Posterior cingulate gyrus (tissue), 11 donors: ENCODE results near the gene RXYLT1.

Source experiments
- DNase-seq, 10 donors: peaks; one replicate each; pipeline versions ENCODE4 v3.0.0 to v3.0.0-alpha.2; 2020 to 2021; ENCODE audit warnings: mixed read lengths in 3 of 10
- intact Hi-C: fragments of 100-400 bp; cut with DNase I; formaldehyde crosslinking; loops from one replicate; pipeline ENCODE4 v1.15.1; 2023

The RXYLT1 gene

DNA sequence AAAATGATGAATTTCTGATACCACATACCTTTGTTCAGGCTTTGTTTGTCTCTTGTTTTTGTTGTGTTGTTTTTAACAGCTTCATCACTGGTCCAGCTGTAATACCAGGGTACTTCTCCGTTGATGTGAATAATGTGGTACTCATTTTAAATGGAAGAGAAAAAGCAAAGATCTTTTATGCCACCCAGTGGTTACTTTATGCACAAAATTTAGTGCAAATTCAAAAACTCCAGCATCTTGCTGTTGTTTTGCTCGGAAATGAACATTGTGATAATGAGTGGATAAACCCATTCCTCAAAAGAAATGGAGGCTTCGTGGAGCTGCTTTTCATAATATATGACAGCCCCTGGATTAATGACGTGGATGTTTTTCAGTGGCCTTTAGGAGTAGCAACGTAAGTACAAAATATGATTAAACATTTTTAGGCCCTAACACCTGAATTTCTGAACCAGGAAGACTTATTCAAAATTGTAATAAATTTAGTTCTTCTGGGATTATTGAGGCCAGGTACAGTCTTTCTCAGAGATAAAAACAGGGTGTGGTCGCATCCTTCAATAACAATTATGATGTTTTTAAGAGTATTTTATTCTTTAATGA, 22.4 kb downstream of the RXYLT1 start:
- DNase-seq, result no peak
- intact Hi-C loops, result loop anchor here (2.0 kb wide), 2 partner anchors 131 to 699 kb away; no protein-coding TSS in a partner anchor

GRCh38 chr12:63804746-63805145, 25.0 kb downstream of the RXYLT1 start:
- intact Hi-C loops, result no loop called here
- DNase-seq, result no peak

- no peak for DNase-seq
- intact Hi-C loops, result no loop called here
These were observed 26.3 kb downstream of the RXYLT1 start for GRCh38 chr12:63805704-63806672.

DNA sequence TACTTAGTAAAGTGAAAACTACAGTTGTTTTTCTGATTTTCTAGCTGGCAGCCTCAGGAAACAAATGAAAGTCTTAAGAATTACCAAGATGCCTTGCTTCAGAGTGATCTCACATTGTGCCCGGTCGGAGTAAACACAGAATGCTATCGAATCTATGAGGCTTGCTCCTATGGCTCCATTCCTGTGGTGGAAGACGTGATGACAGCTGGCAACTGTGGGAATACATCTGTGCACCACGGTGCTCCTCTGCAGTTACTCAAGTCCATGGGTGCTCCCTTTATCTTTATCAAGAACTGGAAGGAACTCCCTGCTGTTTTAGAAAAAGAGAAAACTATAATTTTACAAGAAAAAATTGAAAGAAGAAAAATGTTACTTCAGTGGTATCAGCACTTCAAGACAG, 28.9 kb downstream of the RXYLT1 start:
- no peak for DNase-seq
- intact Hi-C loops, result no loop called here

DNA sequence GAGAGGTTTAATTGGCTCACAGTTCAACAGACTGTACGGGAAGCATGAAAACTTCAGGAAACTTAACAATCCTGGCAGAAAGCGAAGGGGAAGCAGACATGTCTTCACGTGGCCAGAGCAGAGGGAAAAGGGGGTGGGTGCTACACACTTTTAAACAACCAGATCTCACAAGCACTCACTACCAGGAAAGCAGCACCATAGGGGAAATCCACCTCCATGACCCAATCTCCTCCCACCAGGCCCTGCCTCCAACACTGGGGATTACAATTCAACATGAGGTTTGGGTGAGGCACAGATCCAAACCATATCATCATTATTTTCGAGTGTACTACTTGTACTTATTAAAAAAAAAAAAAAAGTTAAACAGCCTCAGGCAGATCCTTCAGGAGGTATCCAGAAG, 29.9 kb downstream of the RXYLT1 start:
- DNase-seq, result no peak
- intact Hi-C loops, result no loop called here

GRCh38 chr12:63811334-63811733, 31.6 kb downstream of the RXYLT1 start:
- intact Hi-C loops, result no loop called here
- no peak for DNase-seq

GRCh38 chr12:63811755-63812154, 32.0 kb downstream of the RXYLT1 start:
- intact Hi-C loops, result no loop called here

GRCh38 chr12:63814146-63814772, 34.5 kb downstream of the RXYLT1 start:
- intact Hi-C loops, result no loop called here
- no peak for DNase-seq

More at GRCh38 chr12:63811755-63812154, 32.0 kb downstream of the RXYLT1 start:
- no peak for DNase-seq

GRCh38 chr12:63815482-63815852, 35.8 kb downstream of the RXYLT1 start:
- intact Hi-C loops, result no loop called here
- no peak for DNase-seq

- DNase-seq, result no peak
- intact Hi-C loops, result no loop called here
These were observed 36.3 kb downstream of the RXYLT1 start for GRCh38 chr12:63816031-63816430.

- no peak for DNase-seq
- intact Hi-C loops, result no loop called here
These were observed 40.7 kb downstream of the RXYLT1 start for GRCh38 chr12:63820427-63820826.

- intact Hi-C loops, result no loop called here
- peak in 2 of 10 donors; percentile 21 to 86 for DNase-seq
These were observed 42.1 kb downstream of the RXYLT1 start for GRCh38 chr12:63821781-63822251.

- no peak for DNase-seq
- intact Hi-C loops, result no loop called here
These were observed 42.6 kb downstream of the RXYLT1 start for GRCh38 chr12:63822352-63822751.

- no peak for DNase-seq
- intact Hi-C loops, result no loop called here
These were observed 43.3 kb downstream of the RXYLT1 start for GRCh38 chr12:63823040-63823439.

- DNase-seq, result no peak
- intact Hi-C loops, result loop anchor here (5.0 kb wide), 1 partner anchor 566 kb away; the partner anchor contains the start of gene C12orf56
These were observed 46.4 kb downstream of the RXYLT1 start for GRCh38 chr12:63826006-63826585.

- intact Hi-C loops, result loop anchor here (5.0 kb wide), 1 partner anchor 563 kb away; the partner anchor contains the start of gene C12orf56
- no peak for DNase-seq
These were observed 49.2 kb downstream of the RXYLT1 start for GRCh38 chr12:63828867-63829266.

DNA sequence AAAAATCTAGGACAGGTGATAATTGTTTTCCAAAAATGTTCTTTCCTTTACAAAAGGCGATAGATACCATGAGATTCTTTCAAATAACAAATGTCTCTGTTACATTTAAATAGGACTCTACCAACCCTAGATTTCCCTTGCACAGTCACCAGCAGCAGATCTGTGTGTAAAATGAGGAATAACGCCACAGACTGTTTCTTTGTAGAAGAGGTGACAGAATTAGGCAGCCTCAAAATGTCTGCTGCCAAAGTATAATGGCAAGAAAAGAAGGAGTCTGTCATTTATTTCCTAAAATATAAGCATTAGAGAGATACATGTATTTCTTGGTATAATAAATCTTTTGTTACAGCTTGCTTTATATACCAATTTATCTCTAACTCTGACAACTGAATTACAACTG, 56.3 kb downstream of the RXYLT1 start:
- intact Hi-C loops, result no loop called here
- no peak for DNase-seq

DNA sequence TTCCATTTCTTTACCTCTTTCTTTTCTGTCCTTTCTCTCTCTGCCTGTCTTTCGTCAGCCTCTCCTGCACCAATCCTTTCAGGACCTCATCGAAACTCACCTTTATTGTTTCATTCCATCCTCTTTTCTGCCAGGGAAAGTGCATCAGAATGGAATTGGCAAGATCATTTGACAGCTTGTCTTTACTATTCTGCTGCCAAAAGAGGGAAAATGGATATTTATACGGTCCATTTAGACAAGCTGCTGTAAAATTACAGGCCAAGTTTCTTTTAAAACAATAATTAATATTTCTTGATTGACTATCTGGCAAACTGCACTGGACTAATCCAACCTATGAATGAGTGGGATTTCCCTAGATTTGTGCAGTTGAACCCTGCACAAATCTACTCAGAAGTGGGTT, 57.2 kb downstream of the RXYLT1 start:
- intact Hi-C loops, result no loop called here
- no peak for DNase-seq

GRCh38 chr12:63838411-63838810, 58.7 kb downstream of the RXYLT1 start:
- intact Hi-C loops, result no loop called here
- no peak for DNase-seq

- no peak for DNase-seq
- intact Hi-C loops, result loop anchor here (5.0 to 10.0 kb wide), 3 partner anchors 104 to 561 kb away; partner anchors contain the start of gene XPOT
These were observed 61.3 kb downstream of the RXYLT1 start for GRCh38 chr12:63841011-63841410.

DNA sequence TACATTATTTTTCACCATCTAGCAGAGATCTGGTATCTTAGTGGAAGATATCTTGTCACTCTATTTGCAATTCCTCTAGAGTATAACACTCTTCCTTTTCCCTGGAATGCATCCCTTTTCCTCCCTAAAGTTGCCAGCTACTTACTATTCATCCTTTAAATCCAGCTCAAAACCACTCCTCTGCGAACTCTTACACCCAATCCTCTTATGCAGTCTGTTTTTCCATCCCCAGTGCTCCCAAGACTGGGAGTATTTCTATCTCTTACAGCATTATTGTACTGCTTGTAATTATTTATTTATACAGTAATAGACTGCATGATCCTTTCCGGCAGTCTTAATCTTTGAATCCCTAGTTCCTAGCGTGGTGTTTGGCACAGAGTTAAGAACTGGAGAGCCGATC, 61.9 kb downstream of the RXYLT1 start:
- no peak for DNase-seq
- intact Hi-C loops, result loop anchor here (5.0 to 10.0 kb wide), 3 partner anchors 103 to 561 kb away; partner anchors contain the start of gene XPOT
